Measurements from ENCODE around the gene CCDC188. TPM values are rescaled to one million over a fixed set of nuclear protein-coding genes. Genes with fewer than 3 reads are reported as not detected.

The CCDC188 gene
- total RNA-seq, 1 donor from 2014 or later: not detected

GRCh38 chr22:20151276-20151588, 377 bp upstream of the CCDC188 start:
- ATAC-seq (no peak), DNase-seq (ENCODE audit: low spot score) (no peak)

GRCh38 chr22:20149257-20150250, 1.3 kb downstream of the CCDC188 start:
- ATAC-seq (peak; percentile 4), DNase-seq (ENCODE audit: low spot score) (no peak)

GRCh38 chr22:20148414-20148813, 2.4 kb downstream of the CCDC188 start:
- ATAC-seq (no peak), DNase-seq (ENCODE audit: low spot score) (no peak)

GRCh38 chr22:20147237-20147988, 3.4 kb downstream of the CCDC188 start:
- no peak for DNase-seq (ENCODE audit: low spot score)
- no peak for ATAC-seq

GRCh38 chr22:20146777-20147176, 4.1 kb downstream of the CCDC188 start:
- ATAC-seq (no peak), DNase-seq (ENCODE audit: low spot score) (no peak)

- no peak for ATAC-seq
- no peak for DNase-seq (ENCODE audit: low spot score)
Observed at GRCh38 chr22:20145832-20146223, 5.0 kb downstream of the CCDC188 start.

GRCh38 chr22:20145206-20145831, 5.5 kb downstream of the CCDC188 start:
- no peak for ATAC-seq
- no peak for DNase-seq (ENCODE audit: low spot score)

- ATAC-seq: no peak
- no peak for DNase-seq (ENCODE audit: low spot score)
Observed at GRCh38 chr22:20143883-20144665, 6.8 kb downstream of the CCDC188 start.

- DNase-seq (ENCODE audit: low spot score) (no peak), ATAC-seq (no peak)
Observed at GRCh38 chr22:20142711-20143621, 7.9 kb downstream of the CCDC188 start.

GRCh38 chr22:20141186-20142077, 9.4 kb downstream of the CCDC188 start:
- DNase-seq (ENCODE audit: low spot score) (no peak), ATAC-seq (no peak)

- no peak for ATAC-seq
Observed at GRCh38 chr22:20140521-20140964, 10.3 kb downstream of the CCDC188 start.

GRCh38 chr22:20140107-20140445, 10.8 kb downstream of the CCDC188 start:
- no peak for DNase-seq (ENCODE audit: low spot score)
- no peak for ATAC-seq

More at GRCh38 chr22:20140521-20140964, 10.3 kb downstream of the CCDC188 start:
- DNase-seq (ENCODE audit: low spot score): no peak

- DNase-seq (ENCODE audit: low spot score): no peak
- ATAC-seq: no peak
Observed at GRCh38 chr22:20139391-20140106, 11.3 kb downstream of the CCDC188 start.

- DNase-seq (ENCODE audit: low spot score): no peak
- ATAC-seq: no peak
Observed at GRCh38 chr22:20138868-20139267, 12.0 kb downstream of the CCDC188 start.

GRCh38 chr22:20138417-20138738, 12.5 kb downstream of the CCDC188 start:
- ATAC-seq: no peak
- DNase-seq (ENCODE audit: low spot score): no peak

- no peak for DNase-seq (ENCODE audit: low spot score)
- ATAC-seq: no peak
Observed at GRCh38 chr22:20137671-20138416, 13.0 kb downstream of the CCDC188 start.

GRCh38 chr22:20137113-20137512, 13.7 kb downstream of the CCDC188 start:
- DNase-seq (ENCODE audit: low spot score) (no peak), ATAC-seq (no peak)

GRCh38 chr22:20136603-20136873, 14.3 kb downstream of the CCDC188 start:
- ATAC-seq (no peak), DNase-seq (ENCODE audit: low spot score) (no peak)
